Measurements from ENCODE around the gene OR1F1.
A peak's percentile ranks its signal among the peaks of the same experiment; 100 is the strongest.

OR1F1 gene

GRCh38 chr16:3234543-3234856 lies 46.5 kb downstream of the OR1F1 start:
- TF ChIP-seq ZNF70 (CRISPR knock-in tag; IDR thresholded peaks at IDR 0.05) (no peak), ZC3H10 (CRISPR knock-in tag; IDR thresholded peaks at IDR 0.05) (no peak), RARB (CRISPR knock-in tag; IDR thresholded peaks at IDR 0.05) (no peak), GLIS3 (CRISPR knock-in tag; IDR thresholded peaks at IDR 0.05) (no peak), ESRRG (CRISPR knock-in tag; IDR thresholded peaks at IDR 0.05) (no peak), CSDC2 (CRISPR knock-in tag; IDR thresholded peaks at IDR 0.05) (no peak), BACH2 (CRISPR knock-in tag; IDR thresholded peaks at IDR 0.05; ENCODE audit: borderline replicate concordance) (no peak)

GRCh38 chr16:3234857-3235561 lies 47.0 kb downstream of the OR1F1 start, which contains the start of gene ZNF200:
ZNF200 (minus strand) TSS chr16:3235158; CDS start chr16:3233755, 1,403 bp downstream.
- peak; percentile 99 for ATAC-seq
- no peak for TF ChIP-seq RARB (CRISPR knock-in tag; IDR thresholded peaks at IDR 0.05)
- TF ChIP-seq BACH2 (CRISPR knock-in tag; IDR thresholded peaks at IDR 0.05; ENCODE audit: borderline replicate concordance): no peak
- no peak for TF ChIP-seq ZNF565 (CRISPR knock-in tag; conservative IDR thresholded peaks at IDR 0.05; ENCODE audit: low read depth)
- TF ChIP-seq ZFP3 (CRISPR knock-in tag; IDR thresholded peaks at IDR 0.05): no peak
- no peak for TF ChIP-seq ZC3H10 (CRISPR knock-in tag; IDR thresholded peaks at IDR 0.05)
- TF ChIP-seq OSR1 (CRISPR knock-in tag; IDR thresholded peaks at IDR 0.05): no peak
- TF ChIP-seq, protein P1, sequence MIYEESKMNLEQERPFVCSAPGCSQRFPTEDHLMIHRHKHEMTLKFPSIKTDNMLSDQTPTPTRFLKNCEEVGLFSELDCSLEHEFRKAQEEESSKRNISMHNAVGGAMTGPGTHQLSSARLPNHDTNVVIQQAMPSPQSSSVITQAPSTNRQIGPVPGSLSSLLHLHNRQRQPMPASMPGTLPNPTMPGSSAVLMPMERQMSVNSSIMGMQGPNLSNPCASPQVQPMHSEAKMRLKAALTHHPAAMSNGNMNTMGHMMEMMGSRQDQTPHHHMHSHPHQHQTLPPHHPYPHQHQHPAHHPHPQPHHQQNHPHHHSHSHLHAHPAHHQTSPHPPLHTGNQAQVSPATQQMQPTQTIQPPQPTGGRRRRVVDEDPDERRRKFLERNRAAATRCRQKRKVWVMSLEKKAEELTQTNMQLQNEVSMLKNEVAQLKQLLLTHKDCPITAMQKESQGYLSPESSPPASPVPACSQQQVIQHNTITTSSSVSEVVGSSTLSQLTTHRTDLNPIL (CRISPR knock-in tag; IDR thresholded peaks at IDR 0.05; ENCODE audit: low read depth): no peak
- TF ChIP-seq PATZ1 (CRISPR knock-in tag; IDR thresholded peaks at IDR 0.05; ENCODE audit: borderline replicate concordance): no peak
- TF ChIP-seq SNAI2 (CRISPR knock-in tag; IDR thresholded peaks at IDR 0.05): no peak
- no peak for TF ChIP-seq ESRRG (CRISPR knock-in tag; IDR thresholded peaks at IDR 0.05)
- no peak for TF ChIP-seq TCF4 (CRISPR knock-in tag; IDR thresholded peaks at IDR 0.05; ENCODE audit: borderline replicate concordance)
- TF ChIP-seq CSRNP3 (CRISPR knock-in tag; IDR thresholded peaks at IDR 0.05): no peak

More at GRCh38 chr16:3234543-3234856, 46.5 kb downstream of the OR1F1 start:
- ATAC-seq: no peak

DNA sequence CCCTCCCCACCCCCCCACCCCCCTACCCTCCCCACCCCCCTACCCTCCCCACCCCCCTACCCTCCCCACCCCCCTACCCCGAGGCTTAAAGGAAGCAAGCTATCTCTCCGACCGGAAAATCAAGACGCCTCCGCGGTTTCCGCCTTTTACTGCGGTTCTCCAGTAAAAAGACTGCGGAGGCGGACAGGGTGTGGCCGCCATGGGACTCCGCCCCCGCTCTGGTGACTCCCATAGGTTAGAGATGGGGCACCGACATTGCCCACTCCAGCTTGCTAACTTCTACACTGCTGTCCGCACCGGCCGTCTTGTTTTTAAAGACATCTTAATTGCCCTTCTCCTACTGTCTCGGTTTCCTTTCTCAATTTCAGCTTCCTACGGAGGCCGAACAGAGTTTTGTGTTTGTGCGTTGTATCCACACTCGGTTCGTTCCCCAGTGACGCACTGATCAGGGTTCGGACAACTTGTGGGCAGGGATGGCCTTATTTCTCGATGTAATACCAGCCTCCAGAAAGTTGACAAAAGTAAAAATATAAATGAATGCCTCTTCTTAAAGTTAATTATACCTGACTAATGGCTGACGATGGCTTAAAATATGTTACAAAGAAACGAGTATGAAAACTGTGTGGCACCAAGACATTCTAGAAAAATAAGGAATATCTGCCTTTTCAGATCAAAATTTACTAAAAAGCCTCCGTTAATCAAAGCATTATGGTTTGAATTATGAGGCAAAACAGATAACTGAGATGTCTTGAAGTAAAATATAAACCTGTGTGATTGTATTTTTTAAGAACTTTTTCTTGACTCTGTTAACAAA lies 48.1 kb downstream of the OR1F1 start:
- ATAC-seq: no peak
- TF ChIP-seq ZFP3 (CRISPR knock-in tag; IDR thresholded peaks at IDR 0.05) (no peak), CSRNP3 (CRISPR knock-in tag; IDR thresholded peaks at IDR 0.05) (no peak), ISL1 (CRISPR knock-in tag; IDR thresholded peaks at IDR 0.05) (no peak), CSDC2 (CRISPR knock-in tag; IDR thresholded peaks at IDR 0.05) (no peak), ZNF70 (CRISPR knock-in tag; IDR thresholded peaks at IDR 0.05) (no peak), OSR1 (CRISPR knock-in tag; IDR thresholded peaks at IDR 0.05) (no peak), TSHZ2 (CRISPR knock-in tag; IDR thresholded peaks at IDR 0.05) (no peak)
- TF ChIP-seq, protein P1 (CRISPR knock-in tag; IDR thresholded peaks at IDR 0.05; ENCODE audit: low read depth): no peak
